Loucy (cell line): Measurements from ENCODE around the gene TCF19.

Experiments
- EZH2phosphoT487 ChIP-seq: fragments of 200-600 bp; IDR thresholded peaks from 2 replicates; pipeline ENCODE4 v1.6.1; 2018; ENCODE audit warnings: antibody characterized with exemption, mild to moderate bottlenecking, moderate library complexity, borderline replicate concordance
- TF ChIP-seq, protein P1 (sequence below): fragments of 200-600 bp; sonication (generic); conservative IDR thresholded peaks from 2 replicates; pipeline ENCODE4 v1.5.1; 2014; ENCODE audit warnings: mild to moderate bottlenecking, antibody characterized with exemption, low read length

DNA sequence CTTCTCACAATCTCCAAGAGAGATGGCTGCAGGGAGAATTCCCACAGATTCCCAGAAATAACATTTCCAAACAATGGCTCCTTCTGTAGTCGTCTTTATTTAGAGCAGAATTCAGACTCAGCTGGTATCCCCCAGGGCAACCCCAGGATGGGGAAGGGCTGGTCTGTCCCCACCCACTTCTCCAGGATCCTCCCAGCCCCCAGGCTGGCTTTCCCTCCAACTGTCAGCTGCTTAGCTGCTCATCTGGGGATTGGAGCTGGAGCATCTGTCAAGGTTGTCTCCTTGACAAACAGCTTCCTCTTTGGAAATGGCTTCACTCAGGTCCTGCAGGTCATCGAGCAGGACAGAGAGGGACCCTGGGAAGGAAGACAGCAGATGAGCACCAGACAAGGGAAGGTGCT, 16.0 kb upstream of the TCF19 start:
- TF ChIP-seq, protein P1, sequence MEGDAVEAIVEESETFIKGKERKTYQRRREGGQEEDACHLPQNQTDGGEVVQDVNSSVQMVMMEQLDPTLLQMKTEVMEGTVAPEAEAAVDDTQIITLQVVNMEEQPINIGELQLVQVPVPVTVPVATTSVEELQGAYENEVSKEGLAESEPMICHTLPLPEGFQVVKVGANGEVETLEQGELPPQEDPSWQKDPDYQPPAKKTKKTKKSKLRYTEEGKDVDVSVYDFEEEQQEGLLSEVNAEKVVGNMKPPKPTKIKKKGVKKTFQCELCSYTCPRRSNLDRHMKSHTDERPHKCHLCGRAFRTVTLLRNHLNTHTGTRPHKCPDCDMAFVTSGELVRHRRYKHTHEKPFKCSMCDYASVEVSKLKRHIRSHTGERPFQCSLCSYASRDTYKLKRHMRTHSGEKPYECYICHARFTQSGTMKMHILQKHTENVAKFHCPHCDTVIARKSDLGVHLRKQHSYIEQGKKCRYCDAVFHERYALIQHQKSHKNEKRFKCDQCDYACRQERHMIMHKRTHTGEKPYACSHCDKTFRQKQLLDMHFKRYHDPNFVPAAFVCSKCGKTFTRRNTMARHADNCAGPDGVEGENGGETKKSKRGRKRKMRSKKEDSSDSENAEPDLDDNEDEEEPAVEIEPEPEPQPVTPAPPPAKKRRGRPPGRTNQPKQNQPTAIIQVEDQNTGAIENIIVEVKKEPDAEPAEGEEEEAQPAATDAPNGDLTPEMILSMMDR, result no peak
- no peak for TF ChIP-seq EZH2phosphoT487
